KOPT-K1 (cell line): ENCODE data around the gene METAP1D.

Source experiments
- H3K27ac ChIP-seq: fragments of 200-600 bp; sonication (generic); 2 replicates; pipeline ENCODE4 v1.5.1; 2016; ENCODE audit warnings: antibody characterized with exemption, mild to moderate bottlenecking, low read depth, low read length; ENCODE audit not compliant: poor library complexity, severe bottlenecking
- H3K36me3 ChIP-seq: fragments of 200-600 bp; sonication (generic); 2 replicates; pipeline ENCODE4 v1.5.1; 2017; ENCODE audit warnings: antibody characterized with exemption, mild to moderate bottlenecking, low read length, moderate library complexity; ENCODE audit not compliant: insufficient read depth
- H3K9me3 ChIP-seq: fragments of 200-600 bp; sonication (generic); 2 replicates; pipeline ENCODE4 v1.5.1; 2017; ENCODE audit warnings: antibody characterized with exemption, low read length, mild to moderate bottlenecking; ENCODE audit not compliant: insufficient read depth, poor library complexity, severe bottlenecking

The METAP1D gene

GRCh38 chr2:172087207-172087779, 87.5 kb downstream of the METAP1D start:
- Histone ChIP-seq H3K9me3 (no peaks in the 10 kb centered on the region), H3K27ac (no peak overlapping the region), H3K36me3 (no peaks in the 10 kb centered on the region)

GRCh38 chr2:172087780-172088244, 88.1 kb downstream of the METAP1D start:
- H3K27ac ChIP-seq = no peak overlapping the region
- H3K9me3 ChIP-seq = no peaks in the 10 kb centered on the region

DNA sequence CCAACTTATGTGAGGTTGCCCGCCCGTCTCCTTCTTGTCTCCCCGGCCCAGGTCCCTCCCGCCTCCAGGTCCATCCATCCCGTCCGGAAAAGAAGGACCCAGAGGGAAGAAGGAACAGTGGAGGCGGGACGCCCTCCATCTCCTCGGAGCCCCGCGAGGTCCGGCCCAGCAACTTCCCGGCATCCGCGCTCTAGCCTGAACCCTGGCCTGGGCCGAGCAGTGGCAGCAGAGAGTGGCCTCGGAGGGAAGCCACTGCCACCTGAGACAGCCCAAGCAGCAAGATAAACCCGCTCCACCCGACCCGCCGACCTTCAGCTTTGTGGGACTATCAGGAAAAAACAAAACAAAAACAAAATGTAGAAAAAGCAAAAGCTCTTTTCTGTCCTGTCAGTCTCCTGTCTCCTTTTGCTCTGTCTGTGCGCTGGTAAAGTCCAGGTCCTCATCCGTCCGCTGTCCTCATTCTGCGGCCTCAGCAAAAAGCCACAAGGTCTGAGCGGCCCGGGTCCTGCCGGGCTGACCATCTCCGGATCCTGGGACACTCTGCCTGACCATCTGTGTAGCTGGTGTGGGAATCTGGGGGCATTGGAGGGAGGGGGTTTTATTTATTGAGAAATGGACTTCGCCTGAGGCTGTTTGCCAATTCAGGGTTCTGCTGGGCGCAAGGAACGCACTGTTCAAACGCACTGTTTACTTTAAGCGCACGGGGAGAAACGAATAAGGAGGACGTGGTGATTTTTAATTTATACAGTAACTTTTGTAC, 88.7 kb downstream of the METAP1D start:
- Histone ChIP-seq H3K27ac (no peak overlapping the region), H3K36me3 (no peaks in the 10 kb centered on the region), H3K9me3 (no peaks in the 10 kb centered on the region)

More at GRCh38 chr2:172087780-172088244, 88.1 kb downstream of the METAP1D start:
- H3K36me3 ChIP-seq = no peaks in the 10 kb centered on the region

- Histone ChIP-seq H3K36me3 (no peaks in the 10 kb centered on the region), H3K9me3 (no peaks in the 10 kb centered on the region), H3K27ac (no peak overlapping the region)
Observed at GRCh38 chr2:172089005-172089504, 89.3 kb downstream of the METAP1D start.

DNA sequence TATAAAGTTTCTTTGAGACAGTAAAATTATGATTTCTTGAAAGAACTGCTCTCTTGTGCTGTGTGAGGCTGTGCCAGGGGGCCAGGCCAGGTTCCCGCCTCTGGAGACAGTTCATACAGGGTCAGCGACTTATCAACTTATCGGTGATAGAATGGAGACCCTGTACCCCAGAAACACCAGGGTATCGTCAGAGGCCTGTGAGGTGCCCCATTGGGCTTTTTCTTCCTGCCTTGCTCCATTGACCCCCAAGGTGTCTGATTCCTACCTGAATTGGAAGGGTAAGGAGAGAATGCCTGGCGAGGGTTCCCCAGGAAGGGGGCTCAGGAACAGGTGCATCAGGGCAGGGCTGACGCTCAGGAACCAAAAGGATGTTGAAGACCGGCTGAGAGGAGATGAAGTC, 89.9 kb downstream of the METAP1D start:
- no peaks in the 10 kb centered on the region for H3K9me3 ChIP-seq
- no peak overlapping the region for H3K27ac ChIP-seq
- H3K36me3 ChIP-seq = no peaks in the 10 kb centered on the region

DNA sequence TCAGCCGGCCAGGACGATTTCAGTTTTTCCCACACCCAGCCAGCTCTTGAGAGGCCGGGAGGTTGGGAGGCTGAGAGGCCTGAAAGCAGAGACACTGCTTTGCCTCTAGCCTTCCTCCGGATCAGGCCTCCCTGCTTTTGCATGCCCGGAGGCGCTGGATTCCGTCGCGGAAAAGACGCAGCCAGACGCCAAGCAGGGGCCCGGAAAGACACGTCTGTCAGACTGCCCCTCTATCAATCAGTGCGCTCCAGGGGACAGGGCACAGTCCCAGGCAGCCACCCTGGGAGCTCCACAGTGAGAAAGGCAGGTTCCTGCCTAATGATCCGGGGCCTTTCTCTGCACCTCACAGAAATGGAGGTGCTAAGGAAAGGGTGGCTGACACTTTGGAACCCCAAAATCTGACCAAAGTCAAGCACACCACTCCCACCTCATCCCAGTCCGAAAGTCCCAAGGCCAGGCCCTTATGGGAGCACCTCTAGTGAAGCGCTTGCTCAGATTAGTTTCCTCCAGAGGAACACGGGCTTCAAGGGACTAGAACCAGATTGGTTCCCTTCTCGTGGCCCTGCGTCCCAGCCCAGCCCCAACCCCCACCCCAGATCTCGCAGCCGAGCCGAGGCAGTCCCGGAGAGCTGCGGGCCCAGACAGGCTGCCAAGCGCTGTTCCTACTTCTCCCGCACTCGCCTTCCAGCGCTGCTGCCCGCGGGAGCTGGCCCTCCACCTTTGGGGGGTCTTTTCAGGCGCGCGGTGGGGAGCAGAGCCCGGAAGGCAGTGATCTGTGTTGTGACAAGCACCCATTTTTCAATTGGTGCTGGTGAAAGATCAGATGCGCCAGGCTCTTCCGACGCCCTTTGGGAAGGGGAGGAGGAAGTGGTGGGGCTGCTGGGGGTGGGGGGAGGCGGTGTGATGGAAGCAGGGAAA, 90.5 kb downstream of the METAP1D start:
- no peaks in the 10 kb centered on the region for H3K36me3 ChIP-seq
- no peak overlapping the region for H3K27ac ChIP-seq
- no peaks in the 10 kb centered on the region for H3K9me3 ChIP-seq

DNA sequence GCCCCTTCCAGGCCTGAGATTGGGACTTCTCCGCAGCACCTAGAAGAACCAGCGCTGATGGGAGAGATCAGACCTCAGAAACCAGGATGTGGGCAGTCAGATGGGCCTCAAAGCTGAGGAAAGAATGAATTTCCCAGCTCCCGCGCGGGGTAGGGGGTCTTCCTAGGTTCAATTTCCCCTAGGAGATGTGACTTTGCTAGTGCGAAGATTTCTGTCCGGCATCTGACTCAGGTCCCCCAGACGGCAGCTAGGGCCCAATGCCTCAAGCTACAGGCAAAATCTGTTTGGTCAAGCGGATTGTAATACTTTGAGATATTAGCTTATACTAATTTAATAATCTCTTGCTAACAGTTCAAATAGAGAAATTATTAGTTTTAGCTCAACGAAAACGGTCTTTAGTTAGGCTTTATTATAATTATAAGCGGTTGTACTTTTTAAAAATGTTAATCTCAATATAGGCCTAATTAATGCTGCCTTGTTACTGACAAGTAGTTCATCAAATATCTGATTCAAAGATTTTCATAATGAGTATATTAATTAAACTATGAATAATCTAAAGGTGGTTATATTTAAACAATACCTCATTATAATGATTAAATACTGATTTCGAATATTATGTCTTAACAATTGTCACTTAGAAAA, 91.4 kb downstream of the METAP1D start:
- no peaks in the 10 kb centered on the region for H3K36me3 ChIP-seq
- H3K9me3 ChIP-seq = no peaks in the 10 kb centered on the region
- H3K27ac ChIP-seq = no peak overlapping the region

- no peaks in the 10 kb centered on the region for H3K9me3 ChIP-seq
- H3K36me3 ChIP-seq = no peaks in the 10 kb centered on the region
- H3K27ac ChIP-seq = no peak overlapping the region
Observed at GRCh38 chr2:172091761-172092566, 92.2 kb downstream of the METAP1D start.

- H3K9me3 ChIP-seq = no peaks in the 10 kb centered on the region
Observed at GRCh38 chr2:172092716-172093415, 93.1 kb downstream of the METAP1D start.

GRCh38 chr2:172093416-172094293, 93.9 kb downstream of the METAP1D start:
- H3K9me3 ChIP-seq = no peaks in the 10 kb centered on the region
- no peaks in the 10 kb centered on the region for H3K36me3 ChIP-seq
- no peak overlapping the region for H3K27ac ChIP-seq

More at GRCh38 chr2:172092716-172093415, 93.1 kb downstream of the METAP1D start:
- no peak overlapping the region for H3K27ac ChIP-seq
- H3K36me3 ChIP-seq = no peaks in the 10 kb centered on the region

DNA sequence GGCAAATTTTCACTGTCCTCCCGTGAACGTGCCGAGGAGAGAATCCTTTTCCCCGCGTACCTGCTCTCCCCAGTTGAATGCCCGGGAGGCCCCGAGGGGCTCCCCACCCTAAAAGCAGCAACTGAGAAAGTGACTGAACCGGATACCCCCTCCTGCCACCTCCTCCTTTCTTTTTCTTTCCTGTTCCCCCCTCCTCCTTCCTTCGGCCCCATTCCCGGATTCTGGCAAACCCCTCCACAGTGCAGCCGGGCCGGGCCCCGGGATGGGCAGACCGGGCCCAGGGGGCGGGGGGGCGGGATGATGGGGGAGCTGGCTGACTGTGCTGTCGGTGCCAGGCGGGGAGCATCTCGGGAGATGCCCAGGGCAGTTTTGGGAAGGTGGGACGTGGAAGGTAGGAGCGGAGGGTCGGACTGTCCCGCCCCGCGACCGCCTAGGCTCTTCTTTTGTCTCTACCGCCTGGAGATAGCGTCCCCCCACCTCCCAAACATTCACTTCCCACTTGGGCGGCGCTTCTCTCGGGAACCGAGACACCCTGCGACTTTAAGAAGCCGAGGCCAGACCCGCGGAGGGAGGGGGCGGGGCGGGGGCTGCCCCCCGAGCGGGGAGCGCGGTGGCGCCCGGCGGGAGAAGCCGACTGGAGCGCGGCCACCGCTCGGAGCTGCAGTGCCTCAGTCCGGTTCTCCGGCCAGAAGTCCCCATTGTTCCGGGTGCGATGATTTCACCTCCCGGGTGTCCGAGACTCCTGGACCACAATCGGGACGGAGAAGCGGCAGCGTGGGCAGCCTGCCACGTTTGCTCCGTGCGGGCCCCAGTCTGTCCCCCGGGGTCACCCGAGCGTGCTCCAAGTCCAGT, 94.8 kb downstream of the METAP1D start:
- Histone ChIP-seq H3K9me3 (no peaks in the 10 kb centered on the region), H3K36me3 (no peaks in the 10 kb centered on the region), H3K27ac (no peak overlapping the region)
